Endothelial cell of umbilical vein (primary cell): Measurements from ENCODE around the gene DSCAML1. TPM values are rescaled to one million over a fixed set of nuclear protein-coding genes. Genes with fewer than 3 reads are reported as not detected.

Experiments used
- BruUV-seq: library from RNA; stranded (reverse); fragments of 400-500 nt; replicated peaks from 2 replicates; lab custom pipeline; 2021; lab: Mats Ljungman, UMichigan
- CTCF ChIA-PET: fragments of 300-600, 350-600 bp; sonication (Branson Sonifier 250); formaldehyde crosslinking; loops from one replicate; lab custom pipeline; 2021; ENCODE audit warnings: antibody characterized with exemption, inconsistent platforms; lab: Charles Lee
- POLR2A ChIA-PET: fragments of 300-600, 350-600 bp; sonication (Branson Sonifier 250); formaldehyde crosslinking; loops from one replicate; lab custom pipeline; 2021; ENCODE audit warnings: antibody characterized with exemption, inconsistent platforms; lab: Charles Lee
- DNase-seq: peaks from one replicate; pipeline ENCODE4 v3.0.0-alpha.2; 2011; ENCODE audit warnings: low read depth, low spot score
- FAIRE-seq: peaks from 2 replicates; lab custom pipeline; 2011; peaks lifted over from hg19 to GRCh38; lab: Jason Lieb, UNC
- H2AFZ ChIP-seq: 2 replicates; pipeline ENCODE4 v1.6.0; 2012; ENCODE audit warnings: low read depth, low read length, control low read depth, inconsistent platforms
- H3K27ac ChIP-seq: 2 replicates; pipeline ENCODE4 v1.5.1; 2011; ENCODE audit warnings: low read depth, mild to moderate bottlenecking, control low read depth, low read length, moderate library complexity; ENCODE audit not compliant: insufficient read depth
- H3K27me3 ChIP-seq, 2 experiments: 2 replicates each; pipeline versions ENCODE4 v1.6.0 to v1.6.1; 2011; ENCODE audit warnings: low read length in 2 of 2, mixed read lengths in 1 of 2; ENCODE audit not compliant: control insufficient read depth in 2 of 2, insufficient read depth in 2 of 2
- H3K36me3 ChIP-seq, 2 experiments: 2 replicates in 1 of 2; 3 replicates in 1 of 2; pipeline ENCODE4 v1.5.1; 2011; ENCODE audit warnings: low read length in 2 of 2, mild to moderate bottlenecking in 1 of 2, moderate library complexity in 1 of 2; ENCODE audit not compliant: control insufficient read depth in 2 of 2, insufficient read depth in 2 of 2; ENCODE audit errors: extremely low read depth in 1 of 2
- H3K4me1 ChIP-seq: 3 replicates; pipeline ENCODE4 v1.5.1; 2011; ENCODE audit warnings: mild to moderate bottlenecking, low read length; ENCODE audit not compliant: control insufficient read depth, insufficient read depth; ENCODE audit errors: extremely low read depth
- H3K4me2 ChIP-seq: 2 replicates; pipeline ENCODE4 v1.6.1; 2011; ENCODE audit warnings: low read length, control low read depth, mixed read lengths; ENCODE audit not compliant: insufficient read depth
- H3K4me3 ChIP-seq, 3 experiments: fragments of 200-600 bp in 1 of 3; sonication (generic), shearing (Covaris generic) in 1 of 3; replicated peaks in 1 of 3; 2 replicates each; pipeline ENCODE4 v1.5.1; 2011 to 2016; ENCODE audit warnings: control low read depth in 3 of 3, low read length in 3 of 3, mild to moderate bottlenecking in 2 of 3, inconsistent platforms in 1 of 3, low read depth in 1 of 3, moderate library complexity in 1 of 3; ENCODE audit not compliant: insufficient read depth in 1 of 3
- H3K79me2 ChIP-seq: 2 replicates; pipeline ENCODE4 v1.6.0; 2012; ENCODE audit warnings: low read length, inconsistent platforms; ENCODE audit not compliant: control insufficient read depth, insufficient read depth
- H3K9ac ChIP-seq: replicated peaks from 2 replicates; pipeline ENCODE3; 2011; ENCODE audit warnings: low read length, control low read depth; ENCODE audit not compliant: insufficient read depth; ENCODE audit errors: extremely low read depth
- H3K9me1 ChIP-seq: replicated peaks from 3 replicates; pipeline ENCODE4 v1.6.0; 2011; ENCODE audit warnings: mild to moderate bottlenecking, low read length; ENCODE audit not compliant: control insufficient read depth, insufficient read depth; ENCODE audit errors: extremely low read depth
- H3K9me3 ChIP-seq: replicated peaks from 2 replicates; pipeline ENCODE4 v1.5.1; 2012; ENCODE audit warnings: low read length, inconsistent platforms; ENCODE audit not compliant: control insufficient read depth, insufficient read depth
- H4K20me1 ChIP-seq: replicated peaks from 2 replicates; pipeline ENCODE3; 2011; ENCODE audit warnings: mild to moderate bottlenecking, low read length; ENCODE audit not compliant: control insufficient read depth, insufficient read depth; ENCODE audit errors: extremely low read depth
- JUN ChIP-seq: IDR thresholded peaks from 2 replicates; pipeline ENCODE4 v1.6.1; 2011; ENCODE audit warnings: borderline replicate concordance, low read depth; ENCODE audit not compliant: insufficient read length, insufficient read depth
- MYC ChIP-seq: IDR thresholded peaks from one replicate; pipeline ENCODE4 v1.6.1; 2011; ENCODE audit warnings: mild to moderate bottlenecking, low read depth, low read length
- dilution Hi-C: fragments of 300-500 bp; cut with MboI; formaldehyde crosslinking; loops from one replicate; pipeline ENCODE4 v1.15.0; 2019; ENCODE audit warnings: low sequenced_read_pairs; ENCODE audit not compliant: extremely low pct_ligation_motif_present
- intact Hi-C: fragments of 100-400 bp; cut with micrococcal nuclease; formaldehyde crosslinking; loops from one replicate; pipeline ENCODE4 v1.10.0; 2022
- polyA plus RNA-seq, 4 experiments: library from polyadenylated mRNA; depleted of rRNA in 3 of 4; stranded (reverse) in 3 of 4; unstranded in 1 of 4; fragments of >200 nt; gene quantifications; 2 replicates each; pipeline versions ENCODE4 v1.2.1 to v1.2.3, GENCODE V29; 2011 to 2012; ENCODE audit warnings: missing spikeins in 1 of 4
- total RNA-seq: library from RNA; stranded (reverse); gene quantifications from 2 replicates; pipeline ENCODE4 v1.2.3, GENCODE V29; 2021
- TF ChIP-seq, protein P1 (sequence below), 2 donors: IDR thresholded peaks; 1 replicate in 1 of 2; 2 replicates in 1 of 2; pipeline ENCODE4 v1.5.1; 2011; ENCODE audit warnings: low read length in 2 of 2, mild to moderate bottlenecking in 2 of 2, moderate library complexity in 2 of 2, control low read depth in 1 of 2, inconsistent platforms in 1 of 2, low read depth in 1 of 2; ENCODE audit not compliant: insufficient read depth in 1 of 2; ENCODE audit errors: extremely low read depth in 1 of 2
- TF ChIP-seq, protein P2 (sequence below): IDR thresholded peaks from 2 replicates; pipeline ENCODE4 v1.6.1; 2011; ENCODE audit not compliant: insufficient read depth, insufficient read length

The DSCAML1 gene
- total and polyA plus RNA-seq, 2 donors (not counting 3 experiments of a cell fraction or from before 2014, with no cell fraction given) = not detected

DNA sequence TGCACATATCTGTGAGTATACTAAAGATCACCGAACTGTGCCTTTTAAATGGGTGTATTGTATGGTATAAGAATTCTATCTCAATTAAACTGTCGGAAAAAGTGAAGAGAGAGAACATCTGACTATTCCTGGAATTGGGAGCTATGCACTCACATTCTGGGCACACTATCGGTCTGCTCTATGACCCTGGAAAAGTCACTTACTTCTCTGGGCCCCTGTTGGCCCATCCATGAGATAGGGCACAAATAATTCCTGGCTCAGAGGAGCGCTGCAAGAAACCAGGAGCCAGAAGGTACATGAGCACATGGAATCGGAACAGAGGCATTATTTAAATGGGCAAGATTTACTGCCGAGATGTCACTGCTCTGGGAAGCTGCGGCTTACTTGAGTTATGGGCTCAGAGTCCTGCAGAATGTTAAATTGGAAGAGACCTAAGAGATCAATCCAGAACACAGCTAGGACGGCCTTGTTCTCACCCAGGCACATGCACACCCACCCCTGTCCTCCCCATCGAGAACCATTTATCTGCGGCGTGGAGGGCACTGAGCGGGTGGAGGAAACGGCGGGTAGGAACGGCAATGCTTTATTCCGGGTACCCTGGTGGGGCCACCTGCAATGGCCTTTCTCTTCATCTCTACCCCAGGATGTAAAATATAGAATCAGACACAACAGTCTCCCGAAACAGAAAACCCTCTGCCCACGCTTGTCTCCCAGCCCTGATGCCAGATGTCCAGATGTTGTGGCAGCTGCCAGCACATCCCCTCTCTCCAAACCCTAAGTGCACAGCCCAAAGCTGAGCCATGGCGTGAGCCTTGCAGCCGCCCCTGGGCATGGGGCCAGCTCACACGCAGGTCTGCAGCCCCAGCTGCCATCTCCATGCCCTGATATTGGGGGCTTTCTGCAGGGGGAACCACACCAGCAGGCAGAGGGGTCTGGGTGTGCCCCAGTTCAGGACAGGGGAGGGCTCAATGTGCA lies 142.4 kb downstream of the DSCAML1 start:
- H4K20me1 ChIP-seq = no peaks in the 10 kb centered on the region
- H3K36me3 ChIP-seq = no peaks in the 10 kb centered on the region
- H3K9ac ChIP-seq = no peak overlapping the region
- intact Hi-C loops (no loop called here), dilution Hi-C loops (no loop called here)
- no peak overlapping the region for H3K27ac ChIP-seq
- ChIA-PET CTCF (no interaction called here), POLR2A (no interaction called here)
- no peak overlapping the region for H3K4me3 ChIP-seq
- H3K27me3 ChIP-seq = no peaks in the 10 kb centered on the region
- TF ChIP-seq MYC (no peak), JUN (no peak)
- TF ChIP-seq, protein P1, sequence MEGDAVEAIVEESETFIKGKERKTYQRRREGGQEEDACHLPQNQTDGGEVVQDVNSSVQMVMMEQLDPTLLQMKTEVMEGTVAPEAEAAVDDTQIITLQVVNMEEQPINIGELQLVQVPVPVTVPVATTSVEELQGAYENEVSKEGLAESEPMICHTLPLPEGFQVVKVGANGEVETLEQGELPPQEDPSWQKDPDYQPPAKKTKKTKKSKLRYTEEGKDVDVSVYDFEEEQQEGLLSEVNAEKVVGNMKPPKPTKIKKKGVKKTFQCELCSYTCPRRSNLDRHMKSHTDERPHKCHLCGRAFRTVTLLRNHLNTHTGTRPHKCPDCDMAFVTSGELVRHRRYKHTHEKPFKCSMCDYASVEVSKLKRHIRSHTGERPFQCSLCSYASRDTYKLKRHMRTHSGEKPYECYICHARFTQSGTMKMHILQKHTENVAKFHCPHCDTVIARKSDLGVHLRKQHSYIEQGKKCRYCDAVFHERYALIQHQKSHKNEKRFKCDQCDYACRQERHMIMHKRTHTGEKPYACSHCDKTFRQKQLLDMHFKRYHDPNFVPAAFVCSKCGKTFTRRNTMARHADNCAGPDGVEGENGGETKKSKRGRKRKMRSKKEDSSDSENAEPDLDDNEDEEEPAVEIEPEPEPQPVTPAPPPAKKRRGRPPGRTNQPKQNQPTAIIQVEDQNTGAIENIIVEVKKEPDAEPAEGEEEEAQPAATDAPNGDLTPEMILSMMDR (IDR thresholded peaks at IDR 0.05; ENCODE audit: extremely low read depth in 1 of 2, insufficient read depth in 1 of 2, low read depth in 1 of 2, low read length in 2 of 2) = no peak
- TF ChIP-seq, protein P2, sequence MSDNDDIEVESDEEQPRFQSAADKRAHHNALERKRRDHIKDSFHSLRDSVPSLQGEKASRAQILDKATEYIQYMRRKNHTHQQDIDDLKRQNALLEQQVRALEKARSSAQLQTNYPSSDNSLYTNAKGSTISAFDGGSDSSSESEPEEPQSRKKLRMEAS = no peak
- H3K4me1 ChIP-seq = no peaks in the 10 kb centered on the region
- H3K4me2 ChIP-seq = no peak overlapping the region
- no peak for DNase-seq
- H2AFZ ChIP-seq = no peak overlapping the region
- no peaks in the 10 kb centered on the region for H3K9me3 ChIP-seq
- no TSS peak for BruUV-seq
- no peak for FAIRE-seq
- no peaks in the 10 kb centered on the region for H3K79me2 ChIP-seq
- H3K9me1 ChIP-seq = no peaks in the 10 kb centered on the region
